ENCODE measurements around the gene MYO16.

GRCh38 chr13:109208522-109208921 is 579.1 kb downstream of the MYO16 start:
- TF ChIP-seq CTCF (conservative IDR thresholded peaks at IDR 0.05; ENCODE audit: low read depth, low read length): no peak
- no peak for TF ChIP-seq EZH2 (IDR thresholded peaks at IDR 0.05; ENCODE audit: borderline replicate concordance, low read depth, low read length, poor library complexity, severe bottlenecking)
